Mammary microvascular endothelial cell (primary cell): ENCODE measurements around the gene C16orf82. TPM values are rescaled to one million over a fixed set of nuclear protein-coding genes. Genes with fewer than 3 reads are reported as not detected.

Experiments
- total RNA-seq: library from RNA; depleted of rRNA; stranded (reverse); fragments of >200 nt; gene quantifications from 2 replicates; pipeline ENCODE4 v1.2.3, GENCODE V29; 2015

C16orf82 gene
- total RNA-seq = not detected in 2 replicates

GRCh38 chr16:27066668-27067537, at the start of gene C16orf82:
Gene C16orf82 (plus strand): TSS chr16:27066927.

Other genes with a start within 250 kb of the C16orf82 start
- gene KDM8, start 136.6 kb downstream of the C16orf82 start, total RNA-seq = 2.4 and 3.4 TPM in 2 replicates
- gene NSMCE1, start 201.8 kb downstream of the C16orf82 start, total RNA-seq = 32.8 and 48.4 TPM in 2 replicates
- gene IL4R, start 247.0 kb downstream of the C16orf82 start, total RNA-seq = 68.5 and 71.5 TPM in 2 replicates